LHCN-M2 (cell line): ENCODE results near the gene ADAM33. TPM values are rescaled to one million over a fixed set of nuclear protein-coding genes. Genes with fewer than 3 reads are reported as not detected.

Experiments used
- DNase-seq: peaks from one replicate; pipeline ENCODE4 v3.0.0-alpha.2; 2012; ENCODE audit warnings: low read depth
- polyA plus RNA-seq: library from polyadenylated mRNA; unstranded; fragments of >200 nt; gene quantifications from one replicate; pipeline ENCODE4 v1.2.1, GENCODE V29; 2012; ENCODE audit warnings: missing spikeins
- total RNA-seq: library from RNA; depleted of rRNA; stranded (reverse); fragments of >200 nt; gene quantifications from 2 replicates; pipeline ENCODE4 v1.2.3, GENCODE V29; 2014; rRNA removed

The ADAM33 gene, protein sequence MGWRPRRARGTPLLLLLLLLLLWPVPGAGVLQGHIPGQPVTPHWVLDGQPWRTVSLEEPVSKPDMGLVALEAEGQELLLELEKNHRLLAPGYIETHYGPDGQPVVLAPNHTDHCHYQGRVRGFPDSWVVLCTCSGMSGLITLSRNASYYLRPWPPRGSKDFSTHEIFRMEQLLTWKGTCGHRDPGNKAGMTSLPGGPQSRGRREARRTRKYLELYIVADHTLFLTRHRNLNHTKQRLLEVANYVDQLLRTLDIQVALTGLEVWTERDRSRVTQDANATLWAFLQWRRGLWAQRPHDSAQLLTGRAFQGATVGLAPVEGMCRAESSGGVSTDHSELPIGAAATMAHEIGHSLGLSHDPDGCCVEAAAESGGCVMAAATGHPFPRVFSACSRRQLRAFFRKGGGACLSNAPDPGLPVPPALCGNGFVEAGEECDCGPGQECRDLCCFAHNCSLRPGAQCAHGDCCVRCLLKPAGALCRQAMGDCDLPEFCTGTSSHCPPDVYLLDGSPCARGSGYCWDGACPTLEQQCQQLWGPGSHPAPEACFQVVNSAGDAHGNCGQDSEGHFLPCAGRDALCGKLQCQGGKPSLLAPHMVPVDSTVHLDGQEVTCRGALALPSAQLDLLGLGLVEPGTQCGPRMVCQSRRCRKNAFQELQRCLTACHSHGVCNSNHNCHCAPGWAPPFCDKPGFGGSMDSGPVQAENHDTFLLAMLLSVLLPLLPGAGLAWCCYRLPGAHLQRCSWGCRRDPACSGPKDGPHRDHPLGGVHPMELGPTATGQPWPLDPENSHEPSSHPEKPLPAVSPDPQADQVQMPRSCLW
- 0.11 and 0.13 TPM in 2 replicates for total RNA-seq
- polyA plus RNA-seq = 0.12 TPM

DNA sequence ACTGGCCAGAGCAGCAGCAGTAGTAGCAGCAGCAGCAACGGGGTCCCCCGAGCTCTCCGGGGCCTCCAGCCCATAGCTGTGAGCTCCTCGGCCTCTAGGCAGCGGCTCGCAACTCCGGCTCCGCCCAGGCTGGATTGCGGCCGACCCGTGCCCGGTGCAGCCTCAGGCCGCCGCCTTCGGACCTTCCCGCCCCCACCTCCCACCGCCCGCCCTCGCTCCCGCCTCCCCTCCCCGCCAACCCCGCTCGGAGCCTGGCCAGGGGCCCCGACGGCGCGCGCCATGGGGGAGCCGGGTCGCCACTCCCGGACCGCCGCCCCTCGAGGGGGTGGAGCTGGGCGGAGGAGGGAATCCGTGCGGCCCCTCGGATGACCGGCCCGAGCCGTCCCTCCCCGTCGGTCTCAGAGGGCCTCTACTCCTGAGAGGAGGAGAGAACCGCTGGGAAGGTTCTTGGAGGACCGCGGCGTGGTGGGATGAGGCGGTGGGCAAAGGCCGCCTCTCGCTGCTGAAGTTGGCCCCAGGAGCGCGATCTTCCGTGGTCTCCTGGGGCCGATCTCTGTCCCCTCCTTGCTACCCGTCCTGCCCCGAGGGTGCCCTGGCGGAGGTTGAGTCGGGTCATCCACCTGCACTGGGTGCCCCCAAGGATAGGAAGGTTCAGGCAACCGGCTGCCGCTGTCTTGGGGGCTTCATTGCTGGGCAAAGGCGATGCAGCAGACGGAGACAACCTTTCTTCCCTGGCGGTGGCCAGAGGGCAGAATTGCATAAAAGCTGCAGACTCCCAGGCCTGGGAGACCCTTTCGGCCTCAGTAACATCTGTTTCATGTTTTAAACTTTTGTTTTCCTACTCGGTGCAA is at the start of gene ADAM33:
ADAM33 (minus strand) TSS at position 80 of the 851 bp plus-strand sequence; CDS start at position 74, 6 bp downstream.
- DNase-seq = no peak

DNA sequence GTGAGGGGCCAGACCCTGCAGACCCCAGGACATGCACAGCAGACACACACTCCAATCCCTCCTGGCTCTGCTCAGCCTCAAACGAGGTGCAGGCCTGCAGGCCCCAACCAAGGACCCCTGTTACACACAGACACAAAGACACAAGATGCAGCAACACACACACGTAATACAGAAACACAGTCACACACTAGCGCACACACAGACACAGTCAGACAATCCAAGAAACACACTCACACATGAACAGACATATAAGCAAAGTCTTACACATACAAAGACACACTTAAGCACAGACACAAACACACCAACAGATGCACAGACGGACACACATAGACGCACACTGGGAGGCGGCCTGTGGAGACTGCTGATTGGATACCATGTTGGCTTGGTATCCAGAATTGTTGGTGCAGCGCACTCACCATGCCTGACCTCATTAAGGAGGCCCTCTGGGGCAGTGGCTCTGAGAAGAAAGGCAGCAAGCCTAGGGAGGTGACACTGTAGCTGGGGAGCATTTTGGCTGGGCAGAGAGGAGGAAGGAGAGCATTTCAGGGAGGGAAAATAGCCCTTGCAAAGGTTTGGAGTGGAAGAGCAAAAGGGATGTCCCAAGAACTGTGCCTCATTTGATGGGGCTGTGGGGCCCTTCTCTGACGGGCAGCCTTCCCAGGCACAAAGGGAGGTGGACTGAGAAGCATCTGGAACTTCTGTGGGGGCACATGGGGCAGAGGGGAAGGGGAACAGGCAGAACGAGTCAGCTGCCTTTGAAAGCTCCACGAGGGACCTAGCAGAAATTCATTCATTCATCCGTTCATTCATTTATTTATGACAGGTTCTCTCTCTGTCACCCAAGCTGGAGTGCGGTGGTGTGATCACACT is 49.2 kb upstream of the ADAM33 start:
- DNase-seq = no peak

- DNase-seq = no peak
Observed at GRCh38 chr20:3729811-3730540, 48.2 kb upstream of the ADAM33 start.

GRCh38 chr20:3729378-3729777 is 47.6 kb upstream of the ADAM33 start:
- no peak for DNase-seq

DNA sequence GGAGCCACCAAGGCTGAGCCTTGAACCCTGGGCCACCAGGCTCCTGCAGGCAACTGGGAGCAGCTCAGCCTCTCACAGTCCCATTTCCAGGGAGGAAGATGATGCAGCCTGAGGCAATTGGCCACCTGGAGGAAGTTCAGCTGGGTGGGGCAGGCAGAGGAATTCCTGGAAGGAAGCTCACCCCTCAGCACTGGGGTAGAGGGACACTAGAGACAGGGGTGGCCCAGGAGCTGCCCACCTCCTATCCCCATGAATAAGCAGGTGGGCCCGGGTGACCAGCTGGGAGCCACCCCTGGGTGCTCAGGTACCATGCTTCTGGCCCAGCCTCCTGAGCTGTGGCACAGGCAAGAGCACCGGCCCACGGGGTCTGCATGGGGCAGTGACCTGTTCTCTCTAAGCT is 47.1 kb upstream of the ADAM33 start:
- DNase-seq = no peak

GRCh38 chr20:3728354-3728753 is 46.5 kb upstream of the ADAM33 start:
- DNase-seq = no peak

DNA sequence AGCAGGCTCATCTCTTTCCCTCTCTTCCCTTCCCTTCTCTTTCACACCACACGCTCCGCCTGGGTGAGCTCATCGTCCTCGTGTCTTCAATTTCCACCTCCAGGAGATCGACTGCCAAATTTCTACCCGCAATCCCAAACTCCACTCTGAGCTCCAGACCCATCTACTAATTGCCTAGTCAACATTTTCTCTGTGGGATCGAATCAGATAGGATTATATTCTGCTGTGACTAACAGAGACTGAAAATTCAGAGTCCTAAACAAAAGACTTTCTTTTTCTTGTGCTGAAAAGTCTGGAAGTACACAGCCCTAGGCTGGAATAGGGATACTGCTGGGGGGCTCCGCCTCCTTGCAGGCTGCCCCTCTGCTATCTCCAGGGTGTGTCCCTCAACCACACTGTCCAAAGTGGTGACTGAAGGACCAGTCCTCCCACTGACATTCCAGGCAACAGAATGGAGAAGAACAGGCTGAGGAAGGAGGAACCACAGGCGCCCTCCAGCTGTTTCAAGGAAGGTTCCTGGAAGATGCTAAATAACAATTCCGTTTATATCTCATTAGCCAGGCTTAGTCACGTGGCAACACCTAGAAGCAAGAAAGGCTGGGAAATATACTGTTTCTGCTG is 45.7 kb upstream of the ADAM33 start:
- DNase-seq = peak; percentile 44

GRCh38 chr20:3724356-3724755 is 42.5 kb upstream of the ADAM33 start:
- no peak for DNase-seq

DNA sequence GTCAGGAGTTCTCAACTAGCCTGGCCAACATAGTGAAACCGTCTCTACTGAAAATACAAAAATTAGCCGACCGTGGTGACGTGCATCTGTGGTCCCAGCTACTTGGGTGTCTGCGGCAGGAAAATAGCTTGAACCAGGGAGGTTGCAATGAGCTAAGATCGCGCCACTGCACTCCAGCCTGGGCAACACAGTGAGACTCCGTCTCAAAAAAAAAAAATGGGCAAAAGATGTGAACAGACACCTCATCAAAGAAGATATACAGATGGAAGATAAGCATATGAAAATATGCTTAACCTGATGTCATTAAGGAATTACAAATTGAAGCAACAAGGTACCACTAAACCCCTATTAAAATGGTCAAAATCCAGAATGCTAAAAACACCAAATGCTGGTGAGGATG is 41.5 kb upstream of the ADAM33 start:
- no peak for DNase-seq

GRCh38 chr20:3721912-3722311 is 40.1 kb upstream of the ADAM33 start:
- DNase-seq = no peak

DNA sequence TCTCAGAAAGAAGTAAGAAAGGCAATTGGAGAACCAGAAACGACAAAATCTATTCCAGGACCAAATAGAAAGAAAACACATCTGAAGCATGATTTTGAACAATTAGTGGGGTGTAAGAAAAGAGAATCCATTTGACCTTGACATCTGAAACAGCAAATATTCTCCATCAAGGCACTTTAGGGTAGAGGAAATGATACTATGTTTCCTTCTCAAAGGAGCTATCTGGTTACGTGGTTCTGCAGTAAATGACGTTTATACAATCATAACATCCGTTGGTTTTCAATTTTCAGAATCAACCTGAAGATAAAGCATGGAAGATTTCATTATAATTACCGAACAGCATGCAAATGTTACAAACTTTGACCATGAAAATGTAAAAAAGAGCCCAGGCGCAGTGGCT is 38.8 kb upstream of the ADAM33 start:
- DNase-seq = no peak

DNA sequence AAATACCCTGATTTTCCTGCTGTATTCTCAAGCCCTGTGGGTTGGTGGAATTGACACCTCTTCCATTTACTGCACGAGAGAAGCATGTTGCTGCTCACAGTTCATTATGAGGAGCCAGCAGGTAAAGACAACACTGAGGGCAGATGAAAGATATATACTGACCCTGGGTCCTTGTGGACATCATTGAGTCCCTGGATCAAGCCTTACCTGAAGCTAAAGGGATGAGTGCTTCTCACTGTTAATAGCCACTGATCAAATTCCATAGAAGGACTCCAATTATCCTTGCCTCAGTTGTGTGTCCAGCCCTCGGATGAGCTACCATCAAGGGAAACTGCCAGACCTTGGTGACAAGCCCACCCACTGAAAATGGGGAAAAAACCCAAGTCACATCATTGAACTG is 38.3 kb upstream of the ADAM33 start:
- DNase-seq = no peak

DNA sequence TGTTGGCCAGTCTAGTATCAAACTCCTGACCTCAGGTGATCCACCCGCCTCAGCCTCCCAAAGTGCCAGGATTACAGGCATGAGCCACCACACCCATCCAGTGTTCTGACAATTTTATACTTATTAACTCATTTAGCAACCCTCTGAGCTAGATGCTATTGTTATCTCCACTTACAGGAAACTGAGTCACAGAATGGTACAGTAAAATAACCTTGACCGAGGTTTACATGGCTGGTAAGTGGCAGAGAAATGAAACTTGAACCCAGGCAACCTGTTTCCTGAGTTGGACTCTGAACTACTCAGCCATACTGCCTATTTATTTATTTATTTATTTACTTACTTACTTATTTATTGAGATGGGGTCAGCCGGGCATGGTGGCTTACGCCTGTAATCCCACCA is 37.2 kb upstream of the ADAM33 start:
- DNase-seq = no peak

DNA sequence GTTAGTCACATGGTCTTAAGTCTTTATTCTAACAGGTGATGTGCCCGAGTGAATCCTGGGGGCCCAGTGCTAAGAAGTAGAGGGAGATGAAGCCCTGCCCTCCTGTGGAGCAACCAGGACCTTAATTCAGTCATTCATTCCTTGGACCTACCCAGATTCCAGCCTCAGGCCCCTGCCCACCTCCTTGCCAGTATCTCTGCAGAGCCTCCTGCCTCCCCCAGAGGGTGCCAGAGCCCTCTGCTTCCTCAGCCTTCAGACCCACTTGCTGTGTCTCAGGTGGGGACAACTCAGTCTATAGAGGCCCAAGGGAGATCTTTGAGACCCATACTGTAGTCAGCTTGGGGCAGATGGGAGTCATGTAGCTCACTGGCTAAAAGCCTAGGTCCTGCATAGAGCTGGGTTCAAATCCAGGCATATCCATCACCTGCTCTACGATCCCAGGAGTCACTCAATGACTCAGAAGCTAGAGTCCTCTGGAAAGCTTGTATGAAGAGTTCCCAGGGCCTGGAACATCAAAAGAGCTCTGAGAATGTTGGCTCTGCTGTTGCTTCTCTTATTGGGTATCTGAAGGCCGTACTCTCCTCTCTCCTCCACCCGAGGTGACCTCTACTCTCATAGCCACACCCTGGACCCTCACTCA is 34.5 kb upstream of the ADAM33 start:
- peak; percentile 20 for DNase-seq

- no peak for DNase-seq
Observed at GRCh38 chr20:3714092-3714491, 32.3 kb upstream of the ADAM33 start.

GRCh38 chr20:3712279-3712873 is 30.6 kb upstream of the ADAM33 start, which contains the start of gene SIGLEC1:
Gene SIGLEC1 (minus strand): TSS chr20:3712600. CDS start chr20:3707128, 5,472 bp downstream.
- no peak for DNase-seq

GRCh38 chr20:3711484-3711941 is 29.7 kb upstream of the ADAM33 start:
- DNase-seq = no peak

DNA sequence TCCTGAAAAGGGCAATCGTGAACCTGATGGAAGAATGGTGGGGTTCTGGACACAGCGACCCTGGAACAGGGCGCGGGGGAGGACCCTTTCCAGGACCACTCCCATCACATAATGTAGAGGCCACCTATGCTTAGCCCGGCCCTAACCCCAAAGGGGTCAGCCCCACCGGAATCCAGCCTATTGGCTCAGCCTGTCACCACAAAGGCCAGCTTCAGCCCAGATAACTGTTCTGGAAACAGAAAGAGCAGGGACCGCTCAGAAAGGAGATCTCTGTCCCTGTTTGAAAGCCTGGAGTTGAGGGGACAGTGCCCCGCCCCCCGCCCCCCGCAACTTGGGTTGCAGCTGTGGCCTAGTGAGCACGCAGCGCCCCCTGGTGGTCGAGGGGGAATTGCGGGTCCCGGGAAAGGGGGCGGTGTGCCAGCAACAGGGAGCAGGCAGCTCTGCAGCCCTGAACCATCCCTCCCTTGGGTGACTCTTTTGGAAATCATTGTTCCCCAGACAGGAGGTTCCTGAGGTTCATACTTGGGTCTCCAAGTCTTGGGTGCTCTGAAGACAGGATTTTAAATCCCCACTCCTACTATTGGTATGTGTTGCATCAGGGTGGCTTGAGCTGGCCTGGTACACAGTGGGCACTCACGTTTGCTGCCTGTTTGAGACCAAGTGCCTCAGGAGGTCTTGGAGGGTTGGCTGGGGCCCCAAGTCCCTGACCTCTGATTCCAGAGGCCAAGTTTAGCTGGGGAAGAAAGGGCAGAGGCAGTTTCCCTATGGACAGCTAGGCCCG is 29.1 kb upstream of the ADAM33 start:
- DNase-seq = peak; percentile 38
